ENCODE results near the gene NUCB1. TPM values are rescaled to one million over a fixed set of nuclear protein-coding genes. Genes with fewer than 3 reads are reported as not detected.

NUCB1 gene
- total and polyA plus RNA-seq, 9 of the 15 experiments (the other 6 are each of a cell fraction or from before 2014, with no cell fraction given): 3.1 to 153 (median 71.7) TPM

GRCh38 chr19:48963371-48964204 lies 63.5 kb downstream of the NUCB1 start (continued):
- TF ChIP-seq ZBTB12 (CRISPR knock-in tag; IDR thresholded peaks at IDR 0.05) (peak; percentile 66), ZNF316 (IDR thresholded peaks at IDR 0.05) (peak; percentile 99), PCBP1 (IDR thresholded peaks at IDR 0.05; ENCODE audit: low read depth, low read length, poor library complexity, severe bottlenecking) (no peak), BCL6 (CRISPR knock-in tag; IDR thresholded peaks at IDR 0.05) (no peak), TSHZ1 (CRISPR knock-in tag; IDR thresholded peaks at IDR 0.05) (0 out of 2 replicates have a peak, but pooled peaks have one; percentile 72), PHF20 (IDR thresholded peaks at IDR 0.05; ENCODE audit: partially characterized antibody) (no peak), CUX1 (CRISPR knock-in tag; IDR thresholded peaks at IDR 0.05) (peak; percentile 97), ZNF165 (CRISPR knock-in tag; IDR thresholded peaks at IDR 0.05; ENCODE audit: borderline replicate concordance) (peak; percentile 5; the same call in 1 of the 2 replicates), ZNF512 (tag; IDR thresholded peaks at IDR 0.05) (no peak), GTF2A2 (tag; IDR thresholded peaks at IDR 0.05) (0 out of 2 replicates have a peak, but pooled peaks have one; percentile 42), ZBTB5 (IDR thresholded peaks at IDR 0.05) (no peak), TFAM (CRISPR knock-in tag; conservative IDR thresholded peaks at IDR 0.05) (no peak), BACH1 (tag; IDR thresholded peaks at IDR 0.05) (peak; percentile 100)
